B cell (primary cell): ENCODE data around the gene SCAMP1. TPM values are rescaled to one million over a fixed set of nuclear protein-coding genes. Genes with fewer than 3 reads are reported as not detected.

ENCODE experiments used
- ATAC-seq: fragments of 200-7000 bp; cut with Tn5 transposase; one replicate; pipeline ENCODE4 v1.10.0; 2021; ENCODE audit warnings: low read depth, mild to moderate bottlenecking, moderate number of reproducible peaks, moderate library complexity
- CTCF ChIA-PET: fragments of 350-600 bp; sonication (Branson Sonifier 250); formaldehyde crosslinking; loops from one replicate; lab custom pipeline; 2021; ENCODE audit warnings: antibody characterized with exemption, inconsistent platforms; lab: Charles Lee
- POLR2A ChIA-PET: fragments of 350-600 bp; sonication (Branson Sonifier 250); formaldehyde crosslinking; loops from one replicate; lab custom pipeline; 2021; ENCODE audit warnings: antibody characterized with exemption; lab: Charles Lee
- DNase-seq: peaks from one replicate; pipeline ENCODE4 v3.0.0; 2013
- H2AFZ ChIP-seq: 2 replicates; pipeline ENCODE4 v1.6.1; 2012; ENCODE audit warnings: mild to moderate bottlenecking, low read depth, low read length; ENCODE audit not compliant: insufficient read depth, poor library complexity, severe bottlenecking
- H3K27ac ChIP-seq, 2 donors: 1 replicate in 1 of 2; 2 replicates in 1 of 2; pipeline ENCODE4 v1.5.1; 2012 to 2013; ENCODE audit warnings: low read length in 2 of 2, mild to moderate bottlenecking in 2 of 2, moderate library complexity in 1 of 2
- H3K27me3 ChIP-seq, 4 experiments: fragments of 200-600 bp in 1 of 4; sonication (generic) in 1 of 4; replicated peaks in 1 of 4; 1 replicate in 2 of 4; 2 replicates in 2 of 4; pipeline versions ENCODE4 v1.6.1 to v1.7.0; 2013 to 2016; ENCODE audit warnings: low read length in 3 of 4, mild to moderate bottlenecking in 2 of 4, mixed read lengths in 1 of 4, moderate library complexity in 1 of 4; ENCODE audit not compliant: insufficient read depth in 4 of 4, control insufficient read depth in 3 of 4; ENCODE audit errors: control extremely low read depth in 1 of 4
- H3K36me3 ChIP-seq, 2 experiments: replicated peaks in 1 of 2; 1 replicate in 1 of 2; 2 replicates in 1 of 2; pipeline versions ENCODE4 v1.6.1 to v1.7.1; 2013; ENCODE audit warnings: low read length in 1 of 2; ENCODE audit not compliant: insufficient read depth in 2 of 2, control insufficient read depth in 1 of 2; ENCODE audit errors: control extremely low read depth in 1 of 2, extremely low read depth in 1 of 2
- H3K4me1 ChIP-seq, 2 donors: fragments of 200-600 bp in 1 of 2; sonication (generic) in 1 of 2; 1 replicate in 1 of 2; 2 replicates in 1 of 2; pipeline versions ENCODE4 v1.5.1 to v1.6.1; 2013 to 2017; ENCODE audit warnings: low read length in 2 of 2; ENCODE audit not compliant: control insufficient read depth in 2 of 2, insufficient read depth in 2 of 2
- H3K4me2 ChIP-seq: replicated peaks from 2 replicates; pipeline ENCODE3; 2012; ENCODE audit warnings: mild to moderate bottlenecking, low read depth, low read length; ENCODE audit not compliant: poor library complexity, severe bottlenecking
- H3K4me3 ChIP-seq, 5 experiments: fragments of 200-600 bp in 1 of 5; sonication (generic) in 1 of 5; 1 replicate in 3 of 5; 2 replicates in 2 of 5; pipeline versions ENCODE4 v1.5.1 to v1.7.0; 2011 to 2016; ENCODE audit warnings: low read length in 4 of 5, mild to moderate bottlenecking in 4 of 5, low read depth in 2 of 5, control low read depth in 1 of 5, moderate library complexity in 1 of 5; ENCODE audit not compliant: insufficient read depth in 1 of 5; ENCODE audit errors: control extremely low read depth in 1 of 5, extremely low read depth in 1 of 5
- H3K79me2 ChIP-seq: fragments of 200-600 bp; sonication (generic); one replicate; pipeline ENCODE4 v1.6.0; 2016; ENCODE audit warnings: low read length; ENCODE audit not compliant: control insufficient read depth, insufficient read depth
- H3K9ac ChIP-seq: fragments of 200-600 bp; sonication (generic); 2 replicates; pipeline ENCODE4 v1.6.1; 2017; ENCODE audit warnings: mild to moderate bottlenecking, low read length, moderate library complexity
- H3K9me3 ChIP-seq, 3 donors: one replicate each; pipeline versions ENCODE4 v1.6.1 to v1.7.1; 2013; ENCODE audit warnings: low read length in 2 of 3; ENCODE audit not compliant: control insufficient read depth in 2 of 3, insufficient read depth in 1 of 3; ENCODE audit errors: control extremely low read depth in 1 of 3
- H4K20me1 ChIP-seq: 2 replicates; pipeline ENCODE4 v1.6.0; 2012; ENCODE audit warnings: mild to moderate bottlenecking, low read length; ENCODE audit not compliant: insufficient read depth, control insufficient read depth, poor library complexity, severe bottlenecking
- H3K27ac Mint-ChIP-seq: one replicate; pipeline ENCODE4 v1.8.0; 2021; ENCODE audit warnings: mixed read lengths
- H3K27me3 Mint-ChIP-seq: one replicate; pipeline ENCODE4 v1.8.0; 2021; ENCODE audit warnings: mixed read lengths
- H3K4me1 Mint-ChIP-seq: one replicate; pipeline ENCODE4 v1.8.0; 2021; ENCODE audit warnings: mixed read lengths
- H3K4me3 Mint-ChIP-seq: one replicate; pipeline ENCODE4 v1.8.0; 2021; ENCODE audit warnings: mixed read lengths
- H3K9me3 Mint-ChIP-seq: one replicate; pipeline ENCODE4 v1.8.0; 2022; ENCODE audit warnings: mixed read lengths; ENCODE audit not compliant: insufficient read depth
- CTCF ChIP-seq: fragments of 200-600 bp; IDR thresholded peaks from one replicate; pipeline ENCODE4 v1.8.0; 2022; ENCODE audit warnings: antibody characterized with exemption, mild to moderate bottlenecking
- EZH2 ChIP-seq: IDR thresholded peaks from 2 replicates; pipeline ENCODE4 v1.6.1; 2012; ENCODE audit warnings: borderline replicate concordance, low read depth, mild to moderate bottlenecking, moderate library complexity, low read length; ENCODE audit not compliant: insufficient read depth, poor library complexity, severe bottlenecking
- WGBS: methylation state at CpG from one replicate; pipeline ENCODE4 v1.1.5; 2013; ENCODE audit warnings: missing lambda C conversion rate; ENCODE audit not compliant: insufficient coverage; 5-methylcytosine and 5-hydroxymethylcytosine counted together
- intact Hi-C: fragments of 100-400 bp; cut with micrococcal nuclease; formaldehyde crosslinking; loops from one replicate; pipeline ENCODE4 v1.10.0; 2022
- polyA plus RNA-seq: library from polyadenylated mRNA; depleted of rRNA; stranded (reverse); fragments of >200 nt; gene quantifications from 2 replicates; pipeline ENCODE4 v1.2.3, GENCODE V29; 2012
- total RNA-seq, 2 donors: library from RNA; stranded (reverse); fragments of 120-200 nt in 1 of 2; gene quantifications; 1 replicate in 1 of 2; 2 replicates in 1 of 2; pipeline versions ENCODE4 v1.2.3 to v1.2.4, GENCODE V29; 2013 to 2022

SCAMP1 gene
- total and polyA plus RNA-seq, 2 donors (not counting 1 experiment from before 2014, with no cell fraction given), result 3.8 to 25.4 TPM

GRCh38 chr5:78475370-78475769, 115.0 kb downstream of the SCAMP1 start:
- Mint-ChIP-seq H3K27ac (no peak overlapping the region), H3K4me1 (no peaks in the 10 kb centered on the region), H3K9me3 (no peaks in the 10 kb centered on the region), H3K27me3 (no peaks in the 10 kb centered on the region), H3K4me3 (no peak overlapping the region)
- H4K20me1 ChIP-seq, result no peaks in the 10 kb centered on the region
- no peaks in the 10 kb centered on the region for H3K27me3 ChIP-seq
- H3K9me3 ChIP-seq, result no peaks in the 10 kb centered on the region
- no peak overlapping the region for H2AFZ ChIP-seq
- no peak overlapping the region for H3K4me2 ChIP-seq
- H3K4me3 ChIP-seq, result no peak overlapping the region
- H3K4me1 ChIP-seq, result no peaks in the 10 kb centered on the region
- H3K36me3 ChIP-seq, result peaks cover 0 to 3% of the 10 kb centered on the region in 2 experiments
- no peak for ATAC-seq
- no peak overlapping the region for H3K27ac ChIP-seq
- intact Hi-C loops, result no loop called here
- H3K9ac ChIP-seq, result no peak overlapping the region
- no peak for DNase-seq
- H3K79me2 ChIP-seq, result no peaks in the 10 kb centered on the region
- ChIA-PET POLR2A (no interaction called here), CTCF (no interaction called here)
- 100% methylated on average over 3 of the region's 3 CpGs for WGBS
- TF ChIP-seq CTCF, result no peak
- no peak for TF ChIP-seq EZH2

GRCh38 chr5:78476795-78477194, 116.4 kb downstream of the SCAMP1 start:
- ChIA-PET POLR2A (no interaction called here), CTCF (no interaction called here)
- no peaks in the 10 kb centered on the region for H3K79me2 ChIP-seq
- H3K9me3 Mint-ChIP-seq, result no peaks in the 10 kb centered on the region
- H3K4me3 ChIP-seq, result no peak overlapping the region
- no peak for DNase-seq
- no peaks in the 10 kb centered on the region for H3K4me1 Mint-ChIP-seq
- H2AFZ ChIP-seq, result no peak overlapping the region
- ATAC-seq, result no peak
- no peak overlapping the region for H3K4me2 ChIP-seq
- intact Hi-C loops, result no loop called here
- no CpG with 5 or more reads among the region's 1 CpG for WGBS
- no peak overlapping the region for H3K9ac ChIP-seq
- no peaks in the 10 kb centered on the region for H3K9me3 ChIP-seq
- peaks cover 0 to 3% of the 10 kb centered on the region in 2 experiments for H3K36me3 ChIP-seq
- no peaks in the 10 kb centered on the region for H3K27me3 ChIP-seq
- no peak overlapping the region for H3K4me3 Mint-ChIP-seq
- H3K27me3 Mint-ChIP-seq, result no peaks in the 10 kb centered on the region
- no peaks in the 10 kb centered on the region for H4K20me1 ChIP-seq
- no peak overlapping the region for H3K27ac Mint-ChIP-seq
- no peak for TF ChIP-seq EZH2
- H3K4me1 ChIP-seq, result no peaks in the 10 kb centered on the region
- H3K27ac ChIP-seq, result no peak overlapping the region
